Neural cell (in vitro differentiated cells): Measurements from ENCODE around the gene SEC16A. TPM values are rescaled to one million over a fixed set of nuclear protein-coding genes. Genes with fewer than 3 reads are reported as not detected.

Experiments used
- H2AFZ ChIP-seq: fragments of 200-600, 300-800 bp; sonication (generic), shearing (Covaris generic); 2 replicates; pipeline ENCODE4 v1.6.0; 2014; ENCODE audit warnings: low read depth, mild to moderate bottlenecking, antibody characterized with exemption, low read length, moderate library complexity
- H3F3A ChIP-seq: fragments of 200-600 bp; shearing (Covaris generic); 2 replicates; pipeline ENCODE4 v1.6.1; 2016; ENCODE audit warnings: mild to moderate bottlenecking, moderate library complexity, mixed read lengths, antibody characterized with exemption, low read length; ENCODE audit not compliant: insufficient read depth, poor library complexity, severe bottlenecking
- H3K27ac ChIP-seq: fragments of 200-600, 300-800 bp; sonication (generic), shearing (Covaris generic); 2 replicates; pipeline ENCODE4 v1.5.1; 2014; ENCODE audit warnings: mild to moderate bottlenecking, low read length, moderate library complexity
- H3K27me3 ChIP-seq: fragments of 300-800, 200-600 bp; sonication (generic), shearing (Covaris generic); 2 replicates; pipeline ENCODE4 v1.6.0; 2014; ENCODE audit warnings: mild to moderate bottlenecking, low read depth, low read length, moderate library complexity; ENCODE audit not compliant: insufficient read depth
- H3K36me3 ChIP-seq: fragments of 300-800, 200-600 bp; sonication (generic), shearing (Covaris generic); 2 replicates; pipeline ENCODE4 v1.5.1; 2014; ENCODE audit warnings: mild to moderate bottlenecking, antibody characterized with exemption, low read length, moderate library complexity; ENCODE audit not compliant: insufficient read depth
- H3K4me2 ChIP-seq: fragments of 300-800, 200-600 bp; sonication (generic), shearing (Covaris generic); 2 replicates; pipeline ENCODE4 v1.6.0; 2014; ENCODE audit warnings: mild to moderate bottlenecking, low read length
- H3K4me3 ChIP-seq: fragments of 300-800, 200-600 bp; sonication (generic), shearing (Covaris generic); 2 replicates; pipeline ENCODE4 v1.5.1; 2014; ENCODE audit warnings: mild to moderate bottlenecking, low read length, moderate library complexity
- H3K79me2 ChIP-seq: fragments of 200-600 bp; shearing (Covaris generic); replicated peaks from 2 replicates; pipeline ENCODE4 v1.6.0; 2014; ENCODE audit warnings: mild to moderate bottlenecking, low read length, moderate library complexity; ENCODE audit not compliant: insufficient read depth
- H3K9ac ChIP-seq: fragments of 300-800, 200-600 bp; sonication (generic), shearing (Covaris generic); 2 replicates; pipeline ENCODE4 v1.6.1; 2016; ENCODE audit warnings: mild to moderate bottlenecking, low read length, mixed read lengths
- H3K9me2 ChIP-seq: fragments of 200-600 bp; shearing (Covaris generic); 2 replicates; pipeline ENCODE4 v1.6.1; 2016; ENCODE audit warnings: mild to moderate bottlenecking, low read length, mixed read lengths; ENCODE audit not compliant: insufficient read depth
- H3K9me3 ChIP-seq: fragments of 200-600, 300-800 bp; sonication (generic), shearing (Covaris generic); 2 replicates; pipeline ENCODE4 v1.6.1; 2016; ENCODE audit warnings: mild to moderate bottlenecking, mixed run types, low read length, moderate library complexity, mixed read lengths
- H4K20me1 ChIP-seq: fragments of 200-600 bp; shearing (Covaris generic); 2 replicates; pipeline ENCODE4 v1.6.1; 2016; ENCODE audit warnings: mild to moderate bottlenecking, mixed run types; ENCODE audit not compliant: insufficient read depth
- CTCF ChIP-seq: fragments of 450-650 bp; IDR thresholded peaks from 2 replicates; pipeline ENCODE4 v1.5.1; 2014; ENCODE audit warnings: antibody characterized with exemption, mild to moderate bottlenecking, moderate library complexity; ENCODE audit not compliant: poor library complexity, severe bottlenecking
- EP300 ChIP-seq: fragments of 450-650 bp; conservative IDR thresholded peaks from 2 replicates; pipeline ENCODE4 v1.6.1; 2014; ENCODE audit warnings: antibody characterized with exemption, mild to moderate bottlenecking, moderate library complexity; ENCODE audit not compliant: poor library complexity, severe bottlenecking
- EZH2 ChIP-seq: fragments of 200-600, 300-800 bp; shearing (Covaris generic), sonication (generic); IDR thresholded peaks from 2 replicates; pipeline ENCODE4 v1.6.1; 2014; ENCODE audit warnings: antibody characterized with exemption, low read length, borderline replicate concordance, mild to moderate bottlenecking; ENCODE audit not compliant: insufficient read depth, poor library complexity, severe bottlenecking
- MXI1 ChIP-seq: fragments of 450-650 bp; conservative IDR thresholded peaks from 2 replicates; pipeline ENCODE4 v1.6.1; 2014; ENCODE audit warnings: antibody characterized with exemption, mild to moderate bottlenecking; ENCODE audit not compliant: poor library complexity, severe bottlenecking
- POLR2AphosphoS5 ChIP-seq: IDR thresholded peaks from 2 replicates; pipeline ENCODE4 v1.6.1; 2012
- RAD21 ChIP-seq: fragments of 450-650 bp; conservative IDR thresholded peaks from 2 replicates; pipeline ENCODE4 v1.6.1; 2014; ENCODE audit warnings: antibody characterized with exemption, mild to moderate bottlenecking, moderate library complexity
- REST ChIP-seq: IDR thresholded peaks from 2 replicates; pipeline ENCODE4 v1.6.1; 2012; ENCODE audit warnings: borderline replicate concordance
- SMC3 ChIP-seq: fragments of 450-650 bp; conservative IDR thresholded peaks from 2 replicates; pipeline ENCODE4 v1.6.1; 2014; ENCODE audit warnings: antibody characterized with exemption, mild to moderate bottlenecking, moderate library complexity; ENCODE audit not compliant: poor library complexity
- TAF1 ChIP-seq: IDR thresholded peaks from 2 replicates; pipeline ENCODE4 v1.6.1; 2012; ENCODE audit warnings: low read depth
- polyA plus RNA-seq: library from polyadenylated mRNA; depleted of rRNA; stranded (reverse); fragments of >200 nt; gene quantifications from 2 replicates; pipeline ENCODE4 v1.2.3, GENCODE V29; 2014

The SEC16A gene
- polyA plus RNA-seq, 1 donor from 2014 or later: 15.4 TPM

- Histone ChIP-seq H3F3A (no peaks in the 10 kb centered on the region), H3K36me3 (no peaks in the 10 kb centered on the region), H4K20me1 (peaks cover 5% of the 10 kb centered on the region), H3K9me3 (no peaks in the 10 kb centered on the region), H3K9ac (no peak overlapping the region), H3K4me2 (no peak overlapping the region), H3K9me2 (no peaks in the 10 kb centered on the region), H2AFZ (no peak overlapping the region), H3K27ac (no peak overlapping the region), H3K79me2 (peaks cover 42% of the 10 kb centered on the region), H3K4me3 (no peak overlapping the region), H3K27me3 (no peaks in the 10 kb centered on the region)
- no peak for TF ChIP-seq MXI1
- TF ChIP-seq EP300: no peak
- no peak for TF ChIP-seq REST
- no peak for TF ChIP-seq POLR2AphosphoS5
- no peak for TF ChIP-seq CTCF
- no peak for TF ChIP-seq TAF1
- no peak for TF ChIP-seq EZH2
- no peak for TF ChIP-seq SMC3
- no peak for TF ChIP-seq RAD21
These were observed 6.3 kb downstream of the SEC16A start for GRCh38 chr9:136476369-136477150.

GRCh38 chr9:136474974-136475865, 7.6 kb downstream of the SEC16A start:
- no peaks in the 10 kb centered on the region for H3K27me3 ChIP-seq
- H3F3A ChIP-seq: no peaks in the 10 kb centered on the region
- no peaks in the 10 kb centered on the region for H3K9me3 ChIP-seq
- no peak overlapping the region for H3K4me3 ChIP-seq
- no peak overlapping the region for H3K27ac ChIP-seq
- no peaks in the 10 kb centered on the region for H3K9me2 ChIP-seq
- peaks cover 4% of the 10 kb centered on the region for H4K20me1 ChIP-seq
- no peak overlapping the region for H3K9ac ChIP-seq
- H2AFZ ChIP-seq: no peak overlapping the region
- H3K79me2 ChIP-seq: peaks cover 33% of the 10 kb centered on the region
- no peak overlapping the region for H3K4me2 ChIP-seq
- no peak for TF ChIP-seq SMC3
- TF ChIP-seq RAD21: no peak
- no peak for TF ChIP-seq EP300
- no peak for TF ChIP-seq MXI1
- no peak for TF ChIP-seq EZH2
- TF ChIP-seq POLR2AphosphoS5: no peak
- TF ChIP-seq REST: no peak
- no peak for TF ChIP-seq TAF1
- no peak for TF ChIP-seq CTCF
- H3K36me3 ChIP-seq: no peaks in the 10 kb centered on the region
